IMR-90 (cell line): Measurements from ENCODE around the gene HNRNPA3. TPM values are rescaled to one million over a fixed set of nuclear protein-coding genes. Genes with fewer than 3 reads are reported as not detected.
A peak's percentile ranks its signal among the peaks of the same experiment; 100 is the strongest.

Source experiments
- ATAC-seq: fragments of 200-7000 bp; cut with Tn5 transposase; 2 replicates; pipeline ENCODE4 v1.9.1; 2020; ENCODE audit warnings: low read depth, mild to moderate bottlenecking, moderate library complexity
- BruUV-seq: library from RNA; stranded (reverse); fragments of 400-500 nt; replicated peaks from 2 replicates; lab custom pipeline; 2021; lab: Mats Ljungman, UMichigan
- CTCF ChIA-PET: fragments of 300-600 bp; formaldehyde crosslinking; extraction: SDS; loops from one replicate; lab custom pipeline; 2021; ENCODE audit warnings: antibody characterized with exemption; lab: Yijun Ruan, JAX
- POLR2A ChIA-PET: fragments of 300-600 bp; sonication (Branson Sonifier 250); formaldehyde crosslinking; loops from one replicate; lab custom pipeline; 2022; ENCODE audit warnings: antibody characterized with exemption; ENCODE audit not compliant: unreplicated experiment; lab: Charles Lee
- DNase-seq: peaks from one replicate; pipeline ENCODE4 v3.0.0; 2013
- H2AFZ ChIP-seq: replicated peaks from 2 replicates; pipeline ENCODE3; 2013; ENCODE audit warnings: low read length, mild to moderate bottlenecking; ENCODE audit not compliant: poor library complexity
- H2AK5ac ChIP-seq: 2 replicates; pipeline ENCODE4 v1.6.1; 2013; ENCODE audit warnings: low read depth, low read length, inconsistent platforms
- H2AK9ac ChIP-seq: replicated peaks from 2 replicates; pipeline ENCODE3; 2013; ENCODE audit warnings: mild to moderate bottlenecking, low read depth, low read length, moderate library complexity; ENCODE audit not compliant: poor library complexity
- H2BK120ac ChIP-seq: 2 replicates; pipeline ENCODE4 v1.6.1; 2013; ENCODE audit warnings: low read depth, low read length, inconsistent platforms
- H2BK15ac ChIP-seq: 3 replicates; pipeline ENCODE4 v1.6.1; 2013; ENCODE audit warnings: low read depth, low read length, inconsistent platforms
- H2BK20ac ChIP-seq: 2 replicates; pipeline ENCODE4 v1.6.1; 2013; ENCODE audit warnings: low read depth, mild to moderate bottlenecking, inconsistent platforms, low read length, moderate library complexity
- H2BK5ac ChIP-seq: 2 replicates; pipeline ENCODE4 v1.6.1; 2013; ENCODE audit warnings: mild to moderate bottlenecking, low read depth, low read length, inconsistent platforms; ENCODE audit not compliant: poor library complexity, severe bottlenecking
- H3K14ac ChIP-seq: replicated peaks from 2 replicates; pipeline ENCODE4 v1.6.1; 2013; ENCODE audit warnings: low read depth, low read length, inconsistent platforms
- H3K18ac ChIP-seq: 2 replicates; pipeline ENCODE4 v1.6.1; 2013; ENCODE audit warnings: low read depth, low read length, control low read depth
- H3K23ac ChIP-seq: 2 replicates; pipeline ENCODE4 v1.6.1; 2013; ENCODE audit warnings: low read depth, low read length, inconsistent platforms
- H3K27ac ChIP-seq: 2 replicates; pipeline ENCODE4 v1.5.1; 2013; ENCODE audit warnings: mild to moderate bottlenecking, control low read depth, low read length; ENCODE audit not compliant: insufficient read depth
- H3K27me3 ChIP-seq: 2 replicates; pipeline ENCODE4 v1.6.1; 2013; ENCODE audit warnings: low read length; ENCODE audit not compliant: control insufficient read depth, insufficient read depth
- H3K36me3 ChIP-seq: 2 replicates; pipeline ENCODE4 v1.6.1; 2013; ENCODE audit warnings: low read length, mixed read lengths; ENCODE audit not compliant: control insufficient read depth, insufficient read depth
- H3K4ac ChIP-seq: 2 replicates; pipeline ENCODE4 v1.6.1; 2013; ENCODE audit warnings: low read depth, low read length, inconsistent platforms
- H3K4me1 ChIP-seq: 2 replicates; pipeline ENCODE4 v1.6.1; 2013; ENCODE audit warnings: low read length, mixed read lengths; ENCODE audit not compliant: control insufficient read depth, insufficient read depth
- H3K4me2 ChIP-seq: 2 replicates; pipeline ENCODE4 v1.6.1; 2013; ENCODE audit warnings: low read depth, mild to moderate bottlenecking, control low read depth, low read length, moderate library complexity
- H3K4me3 ChIP-seq: 2 replicates; pipeline ENCODE4 v1.5.1; 2013; ENCODE audit warnings: low read depth, mild to moderate bottlenecking, control low read depth, low read length, moderate library complexity; ENCODE audit not compliant: insufficient read depth
- H3K56ac ChIP-seq: 2 replicates; pipeline ENCODE4 v1.6.1; 2013; ENCODE audit warnings: low read length, inconsistent platforms; ENCODE audit not compliant: insufficient read depth; ENCODE audit errors: extremely low read depth
- H3K79me1 ChIP-seq, 2 experiments: 2 replicates each; pipeline ENCODE4 v1.6.1; 2013; ENCODE audit warnings: low read length in 2 of 2, inconsistent platforms in 1 of 2, low read depth in 1 of 2
- H3K9ac ChIP-seq: 2 replicates; pipeline ENCODE4 v1.6.1; 2013; ENCODE audit warnings: low read depth, low read length, control low read depth
- H3K9me1 ChIP-seq: 2 replicates; pipeline ENCODE4 v1.6.1; 2013; ENCODE audit warnings: low read length, inconsistent platforms; ENCODE audit not compliant: insufficient read depth
- H3K9me3 ChIP-seq: 2 replicates; pipeline ENCODE4 v1.6.1; 2013; ENCODE audit warnings: low read length; ENCODE audit not compliant: control insufficient read depth, insufficient read depth
- H4K20me1 ChIP-seq: 2 replicates; pipeline ENCODE4 v1.6.1; 2013; ENCODE audit warnings: low read length, inconsistent platforms; ENCODE audit not compliant: insufficient read depth
- H4K5ac ChIP-seq: 2 replicates; pipeline ENCODE4 v1.6.1; 2013; ENCODE audit warnings: mild to moderate bottlenecking, low read depth, low read length, control low read depth
- H4K8ac ChIP-seq, 2 experiments: 2 replicates each; pipeline ENCODE4 v1.6.1; 2013; ENCODE audit warnings: low read depth in 2 of 2, low read length in 2 of 2, control low read depth in 1 of 2, inconsistent platforms in 1 of 2
- H4K91ac ChIP-seq: 2 replicates; pipeline ENCODE4 v1.6.1; 2013; ENCODE audit warnings: low read depth, low read length, inconsistent platforms; ENCODE audit not compliant: insufficient read depth
- BHLHE40 ChIP-seq: fragments of 150-350 bp; IDR thresholded peaks from 2 replicates; pipeline ENCODE4 v1.6.1; 2016; ENCODE audit warnings: mild to moderate bottlenecking, low read depth, low read length
- CEBPB ChIP-seq: IDR thresholded peaks from 2 replicates; pipeline ENCODE4 v1.6.1; 2012; ENCODE audit warnings: low read depth, low read length, improper control_type of control experiment
- CHD1 ChIP-seq: IDR thresholded peaks from 2 replicates; pipeline ENCODE4 v1.6.1; 2012; ENCODE audit warnings: low read depth, low read length, improper control_type of control experiment
- CTCF ChIP-seq: conservative IDR thresholded peaks from 2 replicates; pipeline ENCODE4 v1.5.1; 2012; ENCODE audit warnings: mild to moderate bottlenecking, low read depth, low read length, improper control_type of control experiment
- FOS ChIP-seq: fragments of 150-350 bp; IDR thresholded peaks from 2 replicates; pipeline ENCODE4 v1.6.1; 2016; ENCODE audit warnings: low read depth, low read length
- MAFK ChIP-seq: IDR thresholded peaks from 2 replicates; pipeline ENCODE4 v1.6.1; 2012; ENCODE audit warnings: low read depth, low read length, improper control_type of control experiment
- MAZ ChIP-seq: IDR thresholded peaks from 2 replicates; pipeline ENCODE4 v1.6.1; 2012; ENCODE audit warnings: low read depth, mild to moderate bottlenecking, low read length, improper control_type of control experiment, moderate library complexity, borderline replicate concordance
- MXI1 ChIP-seq: IDR thresholded peaks from 2 replicates; pipeline ENCODE4 v1.6.1; 2012; ENCODE audit warnings: low read depth, mild to moderate bottlenecking, low read length, moderate library complexity, borderline replicate concordance
- NFE2L2 ChIP-seq: fragments of 150-350 bp; IDR thresholded peaks from 2 replicates; pipeline ENCODE4 v1.6.1; 2016; ENCODE audit warnings: low read depth, mild to moderate bottlenecking, low read length
- POLR2A ChIP-seq: IDR thresholded peaks from 2 replicates; pipeline ENCODE4 v1.6.1; 2012; ENCODE audit warnings: mild to moderate bottlenecking, low read depth, low read length
- RAD21 ChIP-seq: IDR thresholded peaks from 2 replicates; pipeline ENCODE4 v1.6.1; 2012; ENCODE audit warnings: low read length, improper control_type of control experiment
- RFX5 ChIP-seq: IDR thresholded peaks from 2 replicates; pipeline ENCODE4 v1.8.0; 2012; ENCODE audit warnings: low read depth, mild to moderate bottlenecking, low read length, moderate library complexity
- SMC3 ChIP-seq: fragments of 150-350 bp; IDR thresholded peaks from 2 replicates; pipeline ENCODE4 v1.6.1; 2016; ENCODE audit warnings: low read depth, mild to moderate bottlenecking, antibody characterized with exemption, low read length, moderate library complexity
- USF2 ChIP-seq: fragments of 150-350 bp; IDR thresholded peaks from 2 replicates; pipeline ENCODE4 v1.6.1; 2017; ENCODE audit warnings: mild to moderate bottlenecking, antibody characterized with exemption, low read length, low read depth
- WGBS, 2 experiments: methylation state at CpG; one replicate each; pipeline versions ENCODE4 v1.1.5 to v1.1.7; 2013; ENCODE audit warnings: missing lambda C conversion rate in 2 of 2; ENCODE audit not compliant: insufficient read length in 1 of 2; ENCODE audit errors: extremely low coverage in 2 of 2; 5-methylcytosine and 5-hydroxymethylcytosine counted together
- dilution Hi-C: fragments of 300-500 bp; cut with HindIII; formaldehyde crosslinking; loops from one replicate; pipeline ENCODE4 v1.14.3; 2018; ENCODE audit warnings: low sequenced_read_pairs; ENCODE audit not compliant: unreplicated experiment
- in situ Hi-C: fragments of 300-500 bp; cut with MboI; formaldehyde crosslinking; loops from 3 replicates; pipeline ENCODE4 v1.14.3; 2019; ENCODE audit warnings: low sequenced_read_pairs, inconsistent platforms, mixed read lengths
- intact Hi-C: fragments of 100-400 bp; cut with micrococcal nuclease; formaldehyde crosslinking; loops from 2 replicates; pipeline ENCODE4 v1.10.0; 2022
- polyA plus RNA-seq, 3 experiments: library from polyadenylated mRNA; depleted of rRNA; stranded (reverse); fragments of >200 nt; gene quantifications; 2 replicates each; pipeline ENCODE4 v1.2.3, GENCODE V29; 2012; ENCODE audit warnings: low replicate concordance in 1 of 3
- total RNA-seq: library from RNA; depleted of rRNA; stranded (reverse); fragments of >200 nt; gene quantifications from 2 replicates; pipeline ENCODE4 v1.2.3, GENCODE V29; 2012

Gene HNRNPA3
- total and polyA plus RNA-seq, 2 of the 4 experiments (the other 2 are of a cell fraction): 18.6 to 111 TPM

GRCh38 chr2:177175917-177176668 is 36.5 kb upstream of the HNRNPA3 start:
- DNase-seq: no peak
- TF ChIP-seq MXI1 (no peak), BHLHE40 (no peak), NFE2L2 (no peak), MAZ (no peak), RAD21 (no peak), CHD1 (no peak), CEBPB (no peak), FOS (no peak), RFX5 (no peak), USF2 (no peak), POLR2A (no peak), MAFK (no peak), CTCF (no peak), SMC3 (no peak)
- no peak overlapping the region for H3K27ac ChIP-seq
- POLR2A ChIA-PET: no interaction called here
- peak; percentile 27; the same call in 1 of the 2 replicates for ATAC-seq
- CTCF ChIA-PET: interaction anchor here (1.0 kb wide), 1 partner anchor 11 kb away, joined by 8 read pairs; no protein-coding TSS in a partner anchor
- peaks cover 3% of the 10 kb centered on the region; the same call in 1 of the 2 replicates for H3K9me1 ChIP-seq
- H3K14ac ChIP-seq: no peak overlapping the region
- H2BK15ac ChIP-seq: no peak overlapping the region
- no peak overlapping the region for H3K18ac ChIP-seq
- no TSS peak for BruUV-seq
- no peaks in the 10 kb centered on the region for H3K9me3 ChIP-seq
- intact Hi-C loops: no loop called here
- H3K9ac ChIP-seq: no peak overlapping the region
- no peak overlapping the region for H3K4me3 ChIP-seq
- no peak overlapping the region for H3K4ac ChIP-seq
- WGBS, 2 experiments: no CpG with 5 or more reads among the region's 7 CpGs
- H4K8ac ChIP-seq: no peak overlapping the region
- H4K20me1 ChIP-seq: no peaks in the 10 kb centered on the region
- no peak overlapping the region for H4K5ac ChIP-seq
- H3K79me1 ChIP-seq: no peaks in the 10 kb centered on the region
- H2AK5ac ChIP-seq: no peak overlapping the region
- H4K91ac ChIP-seq: no peak overlapping the region
- no peak overlapping the region for H2BK20ac ChIP-seq
- no peaks in the 10 kb centered on the region for H3K27me3 ChIP-seq
- dilution Hi-C loops: no loop called here
- H3K56ac ChIP-seq: no peak overlapping the region
- H3K4me1 ChIP-seq: peaks cover 1% of the 10 kb centered on the region
- H2AFZ ChIP-seq: no peak overlapping the region
- in situ Hi-C loops: no loop called here
- H3K23ac ChIP-seq: no peak overlapping the region
- no peaks in the 10 kb centered on the region for H3K36me3 ChIP-seq
- no peak overlapping the region for H2BK5ac ChIP-seq
- H3K4me2 ChIP-seq: no peak overlapping the region
- H2BK120ac ChIP-seq: no peak overlapping the region
- no peak overlapping the region for H2AK9ac ChIP-seq
